GM19099 (cell line): ENCODE data around the gene ST6GALNAC3.

Source experiments
- POLR2A ChIP-seq: IDR thresholded peaks from 3 replicates; pipeline ENCODE4 v1.6.1; 2011; ENCODE audit warnings: low read depth; ENCODE audit not compliant: insufficient read length; ENCODE audit errors: extremely low read depth

The ST6GALNAC3 gene

DNA sequence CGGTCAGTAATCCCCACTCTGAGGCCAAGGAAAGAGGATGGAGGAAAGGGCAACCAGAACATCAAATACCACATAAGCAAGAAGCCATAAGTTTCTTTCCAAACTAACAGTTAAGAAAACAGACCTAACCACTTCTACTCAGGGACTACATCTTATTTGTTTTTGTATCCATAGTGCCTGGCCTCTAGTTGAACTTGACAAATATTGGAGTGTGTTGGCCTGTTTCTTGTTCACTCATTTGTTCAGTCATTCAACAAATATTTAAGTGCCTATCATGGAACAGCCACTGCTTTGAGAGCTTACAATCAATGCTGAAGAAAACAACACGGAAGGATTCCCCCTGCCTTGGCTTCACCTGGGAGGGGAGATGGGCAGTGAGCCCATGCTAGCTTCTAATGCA, 69.7 kb downstream of the ST6GALNAC3 start:
- no peak for TF ChIP-seq POLR2A

DNA sequence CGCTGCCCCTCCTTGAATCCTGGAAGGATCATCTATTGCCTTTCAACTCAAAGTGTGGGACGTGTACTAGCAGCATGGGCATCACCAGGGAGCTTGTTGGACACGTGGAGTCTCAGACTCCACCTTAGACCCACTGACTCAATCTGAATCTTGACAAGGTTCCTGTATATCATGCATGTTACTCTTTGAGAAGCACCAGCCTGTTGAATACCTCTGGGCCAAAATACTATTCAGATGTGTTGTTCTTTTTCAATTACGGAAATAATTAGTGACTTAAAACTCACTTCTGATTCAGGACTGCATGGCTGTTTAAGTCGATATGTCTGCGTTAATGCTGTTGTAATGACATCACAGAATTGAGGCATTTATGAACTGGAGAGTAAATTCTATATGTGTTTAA, 70.8 kb downstream of the ST6GALNAC3 start:
- no peak for TF ChIP-seq POLR2A

DNA sequence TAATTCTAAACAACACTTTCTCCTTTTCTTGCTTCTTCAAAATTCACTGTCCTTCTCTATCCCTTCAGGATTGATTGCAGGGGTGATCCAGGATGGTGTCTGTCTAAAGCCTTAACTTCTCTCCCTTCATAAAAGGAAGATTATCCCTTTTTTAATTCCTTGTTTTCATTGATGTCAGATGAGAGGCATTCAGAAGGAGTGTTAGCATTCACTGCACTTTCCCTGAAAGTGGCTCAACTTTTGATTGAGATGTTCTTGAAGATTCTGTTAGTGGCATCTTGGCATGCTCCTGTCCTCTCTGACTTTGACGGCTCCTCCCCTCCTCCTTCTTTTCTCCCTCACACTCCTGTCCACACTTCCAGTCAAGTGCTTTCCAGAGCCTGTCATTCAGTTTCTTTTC, 71.6 kb downstream of the ST6GALNAC3 start:
- no peak for TF ChIP-seq POLR2A

DNA sequence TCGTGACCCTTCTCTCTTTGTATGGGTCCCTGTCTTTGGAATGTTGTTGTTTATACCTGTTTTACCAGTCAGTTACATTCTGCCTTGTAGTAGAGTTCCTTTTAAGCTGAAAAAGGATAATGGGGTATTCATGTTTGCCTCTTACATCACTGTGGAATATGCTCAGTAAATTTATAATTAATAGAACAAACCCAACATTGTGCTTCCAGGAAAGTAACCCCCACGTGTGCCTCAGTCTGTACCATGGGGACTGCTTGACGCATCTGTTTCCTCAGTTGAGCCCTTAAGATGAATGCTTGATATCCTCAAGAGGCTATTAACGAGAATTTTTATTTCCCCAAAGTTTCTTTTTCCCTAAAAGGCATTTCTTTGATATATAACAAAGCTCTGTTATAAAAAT, 73.4 kb downstream of the ST6GALNAC3 start:
- TF ChIP-seq POLR2A, result no peak

DNA sequence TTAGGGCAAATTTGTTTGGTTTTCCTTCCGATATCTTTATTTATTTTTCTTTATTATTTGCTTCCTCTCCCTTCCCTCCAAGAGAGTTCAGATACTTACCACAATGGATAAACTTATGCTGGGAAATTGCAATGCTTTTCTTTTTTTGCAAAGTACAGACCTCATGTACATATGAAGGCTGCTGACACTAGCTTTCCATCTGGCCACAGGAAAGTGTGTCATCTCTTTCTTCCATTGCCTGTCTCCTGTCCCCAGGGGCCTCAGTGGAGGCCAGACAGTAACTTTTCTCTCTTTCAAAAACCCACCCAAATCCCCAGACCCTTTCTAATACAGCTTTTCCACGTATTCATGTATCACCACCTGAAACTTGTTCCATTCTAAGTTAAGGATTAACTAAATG, 73.9 kb downstream of the ST6GALNAC3 start:
- no peak for TF ChIP-seq POLR2A

DNA sequence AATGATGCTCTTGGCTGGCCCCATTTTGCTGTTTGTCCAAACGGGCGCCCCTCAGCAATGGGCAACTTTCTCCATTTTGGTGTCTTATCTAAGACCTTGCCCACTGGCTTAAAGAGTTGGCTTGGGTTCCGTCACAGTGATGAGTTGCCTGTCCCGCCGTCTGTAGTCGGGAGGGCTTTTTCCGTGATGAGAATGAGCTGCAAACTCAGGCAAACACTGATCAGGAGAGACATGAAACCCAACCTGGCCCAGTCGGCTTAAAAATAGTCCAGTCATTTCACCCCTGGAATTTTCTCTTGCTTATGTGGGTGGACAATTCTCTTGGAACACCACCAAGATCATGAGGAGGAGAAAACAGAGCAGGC, 79.3 kb downstream of the ST6GALNAC3 start:
- no peak for TF ChIP-seq POLR2A

DNA sequence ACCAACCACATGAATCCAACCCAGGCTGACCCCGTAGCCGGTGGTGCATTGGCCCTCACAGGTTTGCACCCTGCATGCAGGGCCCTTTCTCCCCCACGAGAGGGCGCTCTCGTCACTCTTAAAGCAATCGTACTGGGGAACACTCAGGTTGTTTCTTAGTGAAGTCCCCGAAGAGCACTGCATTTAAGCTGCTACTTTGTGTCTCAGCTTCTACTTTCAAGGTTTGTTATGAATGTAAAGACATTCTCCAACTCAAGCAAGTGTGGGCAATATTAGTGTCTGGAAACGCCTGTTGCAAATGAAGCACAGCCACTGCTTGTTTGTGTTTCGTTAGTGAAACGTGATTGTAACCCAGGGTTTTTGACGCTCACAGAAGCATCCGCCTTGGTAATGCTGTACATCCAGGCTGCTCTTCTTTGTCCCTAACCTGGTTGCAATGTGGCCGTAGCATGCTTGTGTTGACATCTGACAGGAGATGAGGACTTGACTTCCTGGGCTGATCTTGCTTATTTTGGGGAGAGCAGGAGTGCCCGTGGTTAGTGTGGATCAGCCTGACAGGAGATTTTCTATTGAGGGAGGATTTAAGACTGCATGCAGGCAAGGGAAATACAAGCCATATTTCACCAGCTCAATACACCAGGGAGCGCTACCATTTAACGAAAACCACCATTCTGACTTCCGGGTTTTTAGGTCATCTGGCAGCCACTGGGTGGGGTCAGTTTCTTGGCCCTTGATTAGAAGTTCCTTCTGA, 79.8 kb downstream of the ST6GALNAC3 start:
- TF ChIP-seq POLR2A, result no peak

DNA sequence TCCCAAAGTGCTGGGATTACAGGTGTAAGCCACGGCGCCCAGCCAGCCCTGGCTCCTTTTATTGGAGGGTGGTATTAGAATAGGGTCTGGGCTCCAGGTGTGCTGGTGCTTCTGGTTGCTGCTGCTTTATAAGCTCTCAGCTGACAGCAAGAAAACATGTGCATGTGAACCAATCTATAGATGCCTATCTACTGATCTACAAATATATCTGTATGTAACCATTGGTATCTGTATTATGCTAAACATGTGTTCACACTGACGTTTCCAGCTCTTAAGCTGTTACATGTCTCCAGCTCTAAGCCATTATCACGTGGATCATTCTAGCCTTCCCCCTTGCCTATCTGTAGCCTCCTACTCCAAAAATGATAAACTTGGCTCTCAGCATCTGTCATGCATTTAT, 82.4 kb downstream of the ST6GALNAC3 start:
- no peak for TF ChIP-seq POLR2A

DNA sequence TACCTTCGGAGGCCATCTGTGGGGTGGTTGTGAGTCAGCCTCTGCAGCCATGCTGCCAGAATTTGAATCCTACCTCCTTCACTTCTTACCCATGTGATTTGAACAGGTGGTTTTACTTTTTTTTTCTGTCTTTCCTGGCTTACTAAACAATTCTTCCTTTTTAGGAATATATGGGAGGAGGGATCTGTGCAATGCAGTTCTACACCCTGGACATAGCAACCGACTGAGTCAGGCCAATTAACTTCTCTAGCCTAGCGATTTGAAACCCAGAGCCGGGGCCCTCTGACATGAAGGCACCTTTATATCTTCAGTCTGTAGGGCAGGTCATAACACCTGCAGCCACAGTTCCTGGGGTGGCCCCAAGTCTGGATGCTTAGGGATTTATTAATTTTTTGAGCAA, 83.6 kb downstream of the ST6GALNAC3 start:
- no peak for TF ChIP-seq POLR2A

DNA sequence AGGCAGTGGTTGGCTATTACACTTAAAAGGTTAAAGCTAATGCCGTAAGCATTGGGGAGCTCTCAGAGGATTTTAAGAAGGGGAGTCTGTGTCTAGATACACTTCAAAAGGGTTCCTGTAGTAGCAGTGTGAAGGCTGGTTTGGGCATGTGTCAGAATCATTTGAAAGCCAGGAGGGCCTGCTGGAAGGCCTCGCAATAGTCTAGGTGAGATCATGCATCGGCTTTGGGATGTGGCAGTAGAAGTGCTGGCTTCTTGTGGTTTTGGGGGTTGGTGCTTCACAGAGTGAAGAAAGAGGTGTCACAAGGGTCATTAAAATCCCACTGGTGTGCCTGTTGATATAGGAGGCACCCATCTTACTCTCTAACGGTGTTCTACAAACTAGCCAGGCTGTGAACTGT, 85.7 kb downstream of the ST6GALNAC3 start:
- TF ChIP-seq POLR2A, result no peak

DNA sequence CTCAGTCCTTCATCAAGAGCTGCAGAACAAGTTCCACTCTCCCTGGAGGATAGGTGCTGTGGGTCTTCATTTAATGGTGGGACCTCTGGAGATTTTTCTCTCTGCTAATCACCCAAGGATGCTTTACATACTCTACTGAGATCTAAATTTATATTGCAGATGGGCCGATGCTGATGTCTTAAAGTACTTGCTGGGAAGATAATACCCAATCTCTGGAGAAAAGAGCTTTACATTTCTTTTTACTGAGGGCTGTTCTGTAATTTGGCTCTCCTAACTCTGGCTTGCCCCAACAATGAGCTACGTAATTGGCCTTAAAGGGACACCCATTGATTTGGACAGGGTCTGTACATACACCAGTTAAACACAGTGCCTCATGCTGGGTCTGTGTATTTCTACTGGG, 86.9 kb downstream of the ST6GALNAC3 start:
- TF ChIP-seq POLR2A, result no peak

DNA sequence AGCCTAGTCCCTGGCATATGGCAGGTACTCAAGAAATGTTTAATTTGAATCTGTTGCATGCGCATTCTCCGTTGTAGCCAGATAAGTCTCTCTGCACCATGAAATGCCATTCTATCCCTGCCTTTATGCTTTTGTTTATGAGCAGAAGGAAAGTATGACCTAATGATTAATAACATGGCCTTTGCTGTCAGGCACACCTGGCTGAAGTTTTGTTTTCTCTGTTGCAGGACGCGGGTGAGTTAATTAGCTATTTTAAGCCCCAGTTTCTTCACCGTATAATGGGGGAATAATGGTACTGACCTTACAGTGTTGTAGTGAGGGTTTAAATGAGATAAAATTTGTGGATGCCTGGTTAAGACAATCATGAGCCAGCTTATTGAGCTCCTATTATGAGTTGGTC, 87.7 kb downstream of the ST6GALNAC3 start:
- no peak for TF ChIP-seq POLR2A

DNA sequence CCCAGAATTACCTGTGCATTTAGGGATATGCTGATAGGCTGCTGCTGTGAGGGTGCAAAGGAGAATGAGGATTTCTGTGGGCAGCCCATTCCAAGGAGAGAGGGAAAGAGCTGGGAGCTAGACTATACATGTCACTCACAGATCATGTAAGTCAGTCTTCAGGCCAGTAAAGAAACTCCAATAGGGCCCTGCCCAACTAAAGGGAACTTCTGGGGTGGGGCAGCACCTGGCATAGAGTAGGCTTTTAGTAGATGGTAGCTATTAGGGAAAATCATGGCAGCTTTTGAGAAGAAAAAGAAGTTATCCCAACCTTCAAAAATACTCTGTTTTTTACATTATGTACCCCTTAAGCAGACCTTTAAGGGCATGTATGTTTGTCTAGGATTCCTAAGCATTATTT, 89.6 kb downstream of the ST6GALNAC3 start:
- no peak for TF ChIP-seq POLR2A

DNA sequence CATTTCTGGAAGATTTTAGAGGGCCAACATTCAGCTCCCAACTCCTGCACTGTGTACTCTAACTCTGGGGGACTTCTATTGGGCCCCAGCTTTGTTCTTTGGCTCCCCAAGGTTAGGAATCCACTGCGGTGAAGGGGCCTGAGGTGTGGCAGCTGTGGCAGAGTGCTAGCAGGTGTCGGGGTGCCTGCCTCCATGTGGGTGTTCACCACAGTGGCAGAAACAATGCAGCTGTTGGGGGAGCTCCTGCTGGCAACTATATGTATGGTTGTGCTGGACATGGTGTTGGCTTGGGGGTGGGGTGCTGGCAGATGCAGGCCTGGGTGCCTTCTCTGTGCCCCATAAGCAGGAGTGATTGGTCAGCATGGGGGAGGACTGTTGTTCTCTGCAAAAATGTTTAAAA, 95.5 kb downstream of the ST6GALNAC3 start:
- TF ChIP-seq POLR2A, result no peak

DNA sequence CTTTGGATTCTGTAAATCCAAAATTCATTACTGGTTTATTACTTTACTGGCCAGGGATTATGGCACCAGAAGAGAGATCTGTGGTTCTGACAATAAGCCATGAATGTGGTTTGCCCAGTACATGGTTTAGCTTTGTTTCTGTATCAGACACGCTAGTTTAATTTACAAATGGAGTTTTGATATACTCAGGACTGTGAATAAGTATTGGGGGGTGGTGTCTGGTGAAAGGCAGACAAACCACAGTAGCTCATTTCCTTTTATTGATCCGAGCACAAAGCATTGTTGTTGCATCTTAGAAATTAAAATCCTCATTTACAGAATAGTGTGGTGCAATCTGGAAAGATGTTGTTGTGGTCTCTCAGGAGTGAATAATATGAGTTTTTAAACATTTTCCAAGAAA, 96.0 kb downstream of the ST6GALNAC3 start:
- no peak for TF ChIP-seq POLR2A

DNA sequence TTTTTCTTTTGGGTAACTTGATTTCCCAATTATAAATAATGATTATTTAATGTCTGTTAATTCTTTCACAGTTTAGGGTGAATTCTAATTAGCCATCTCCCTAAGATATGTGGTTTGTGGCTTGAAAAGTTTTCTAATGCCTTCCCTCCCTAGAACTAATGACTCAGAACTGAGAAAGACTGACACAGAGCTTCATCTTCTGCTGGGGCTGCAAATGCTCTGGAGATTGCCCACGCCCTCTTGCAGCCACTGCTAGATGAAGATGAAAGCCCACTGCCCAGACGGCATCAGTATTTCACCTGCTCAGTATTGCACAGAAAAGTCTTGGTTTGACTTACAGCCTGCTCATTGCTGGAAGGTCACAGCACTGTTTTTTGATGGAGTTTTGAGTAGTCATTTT, 101.5 kb downstream of the ST6GALNAC3 start:
- TF ChIP-seq POLR2A, result no peak

DNA sequence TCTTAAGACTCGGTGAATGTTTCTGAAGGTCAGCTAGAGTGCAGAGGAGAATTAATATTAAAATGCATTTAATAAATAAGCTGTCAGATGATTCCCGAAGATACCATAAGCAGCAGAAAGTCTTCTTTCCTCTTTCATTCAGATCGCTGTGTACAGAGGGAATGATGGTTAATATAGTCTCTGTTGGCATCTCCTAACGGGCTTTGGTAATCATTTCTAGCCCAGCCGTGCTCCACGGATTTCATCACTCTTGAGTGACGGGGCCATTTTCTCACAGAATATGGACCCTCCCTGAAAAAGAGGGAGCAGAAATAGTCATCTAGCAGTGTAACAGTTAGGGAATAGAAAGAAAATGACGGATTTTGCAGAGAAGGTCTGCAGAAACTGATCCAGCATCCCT, 103.1 kb downstream of the ST6GALNAC3 start:
- no peak for TF ChIP-seq POLR2A

DNA sequence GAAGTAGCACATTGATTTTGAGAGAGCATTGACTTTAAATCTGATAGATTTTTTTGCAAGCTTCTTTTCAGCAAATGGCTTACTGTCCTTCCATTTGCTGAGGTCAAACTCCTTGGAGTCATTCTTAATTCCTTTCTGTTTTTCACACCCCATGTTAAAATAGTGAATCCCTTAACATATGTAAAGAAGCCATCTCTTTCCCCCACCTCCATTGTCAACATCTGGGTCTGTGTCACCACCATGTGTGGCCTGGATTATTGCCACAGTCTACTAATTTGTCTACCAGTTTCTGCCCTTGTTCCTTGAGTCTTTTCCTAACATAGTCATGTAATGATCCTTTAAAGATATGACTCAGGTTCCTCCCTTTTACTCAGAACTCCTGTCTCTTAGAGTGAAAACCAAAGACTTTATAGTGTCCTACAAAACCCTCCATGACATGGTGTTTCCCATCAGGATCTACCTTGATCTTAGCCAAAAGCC, 104.7 kb downstream of the ST6GALNAC3 start:
- no peak for TF ChIP-seq POLR2A

DNA sequence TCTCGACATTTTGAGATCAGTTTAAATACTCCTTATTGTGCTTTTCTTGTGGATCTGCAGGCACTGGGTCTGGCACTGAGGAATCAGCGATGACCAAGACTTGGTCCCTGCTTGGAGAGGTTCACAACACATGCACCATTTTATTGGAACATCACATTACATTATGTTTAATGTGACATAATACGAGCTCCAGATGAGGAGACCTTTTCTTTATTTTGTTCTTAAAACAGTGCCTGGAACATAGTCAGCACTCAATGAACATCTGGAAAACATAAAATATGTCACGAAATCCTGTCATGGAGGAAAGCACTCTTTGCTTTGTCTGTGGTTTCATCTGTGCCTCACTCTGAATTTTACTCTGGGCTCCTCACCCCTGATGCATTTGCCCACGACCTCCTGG, 110.7 kb downstream of the ST6GALNAC3 start:
- TF ChIP-seq POLR2A, result no peak
